ENCODE measurements around the gene ZACN. TPM values are rescaled to one million over a fixed set of nuclear protein-coding genes. Genes with fewer than 3 reads are reported as not detected.
"Not testable (repeated sequence)": the region's sequence is repeated elsewhere in the genome, so short reads cannot be mapped to it uniquely, and the experiment has no call there.

The ZACN gene
- total RNA-seq, 1 experiment from 2014 or later, result 0.09 TPM

DNA sequence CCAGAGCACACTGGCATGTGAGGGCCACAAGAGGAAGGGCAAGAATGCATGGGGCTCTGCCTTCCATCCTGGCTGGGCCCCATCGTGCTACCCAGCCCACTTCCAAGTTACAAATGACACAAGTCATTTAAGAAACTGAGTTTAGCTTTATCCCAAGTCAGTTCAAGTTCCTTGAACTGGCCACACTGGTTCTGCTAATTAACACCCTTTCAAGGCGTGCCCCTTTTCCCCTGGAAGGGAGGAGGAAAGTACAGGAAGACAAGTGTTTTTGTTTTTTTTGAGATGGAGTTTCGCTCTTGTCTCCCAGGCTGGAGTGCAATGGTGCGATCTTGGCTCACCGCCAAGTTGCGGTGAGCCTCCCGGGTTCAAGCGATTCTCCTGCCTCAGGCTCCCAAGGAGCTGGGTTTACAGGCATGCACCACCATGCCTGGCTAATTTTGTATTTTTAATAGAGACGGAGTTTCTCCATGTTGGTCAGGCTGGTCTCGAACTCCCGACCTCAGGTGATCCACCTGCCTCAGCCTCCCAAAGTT is 34.4 kb upstream of the ZACN start:
- not testable (repeated sequence) for H2BK15ac ChIP-seq (ENCODE audit: low read depth, low read length); H2BK5ac ChIP-seq (ENCODE audit: insufficient read length, low read length); H3K27me3 ChIP-seq (ENCODE audit: insufficient read depth, low read length); H4K20me1 ChIP-seq (ENCODE audit: control insufficient read depth, insufficient read depth, insufficient read length); H3K18ac ChIP-seq (ENCODE audit: insufficient read length, low read depth, low read length); H3K4me2 ChIP-seq (ENCODE audit: insufficient read depth, insufficient read length, low read length); H3K27me3 Mint-ChIP-seq (ENCODE audit: low read depth); H3K14ac ChIP-seq (ENCODE audit: insufficient read depth, low read length); H3K56ac ChIP-seq (ENCODE audit: insufficient read length, low read depth, low read length); H3K9ac ChIP-seq (ENCODE audit: extremely low read depth, insufficient read length, low read length); H2AK5ac ChIP-seq (ENCODE audit: insufficient read length, low read length); H3T11ph ChIP-seq (ENCODE audit: low read length); H2BK20ac ChIP-seq (ENCODE audit: low read depth, low read length, poor library complexity, severe bottlenecking); H4K8ac ChIP-seq (replicated peaks; ENCODE audit: insufficient read length, low read depth, low read length); H3K23ac ChIP-seq (ENCODE audit: insufficient read length, low read depth, low read length); H4K91ac ChIP-seq (ENCODE audit: insufficient read length, low read depth, low read length); H2BK120ac ChIP-seq (ENCODE audit: low read depth, low read length, poor library complexity, severe bottlenecking); H3K79me2 ChIP-seq (ENCODE audit: insufficient read depth, low read length); H3K9me3 ChIP-seq (ENCODE audit: control insufficient read depth, low read depth, low read length); H3K27ac ChIP-seq (ENCODE audit: insufficient read length, low read depth, low read length); H2BK12ac ChIP-seq (ENCODE audit: insufficient read length, low read depth, low read length); H3K4me1 ChIP-seq (ENCODE audit: insufficient read depth, low read length); H4K5ac ChIP-seq (ENCODE audit: insufficient read length, low read depth, low read length); H3K79me1 ChIP-seq (ENCODE audit: insufficient read depth, low read depth, low read length, poor library complexity, severe bottlenecking); DNase-seq; H3K23me2 ChIP-seq (ENCODE audit: insufficient read length, low read depth, low read length, poor library complexity, severe bottlenecking); H3K4ac ChIP-seq (ENCODE audit: low read depth, low read length); H2AFZ ChIP-seq (ENCODE audit: low read length); H3K4me3 Mint-ChIP-seq; H3K9me3 Mint-ChIP-seq
- peaks cover 54 to 91% (median 80%) of the 10 kb centered on the region in 3 experiments for H3K36me3 Mint-ChIP-seq (ENCODE audit: insufficient read depth in 1 of 3, low read depth in 3 of 3)
- peak overlapping the region in 2 of 3 experiments; percentile 30 to 70; a peak in 3 of 7 replicates for H3K27ac Mint-ChIP-seq
- peaks cover 23 to 27% of the 10 kb centered on the region in 2 experiments for H3K4me1 Mint-ChIP-seq
- WGBS (ENCODE audit: extremely low coverage, insufficient read length, low lambda C conversion rate), result no CpG with 5 or more reads among the region's 11 CpGs
